DOHH2 (cell line): Measurements from ENCODE around the gene SH3RF3.

ENCODE experiments used
- H3F3A ChIP-seq: fragments of 200-600 bp; sonication (generic), shearing (Covaris generic); 2 replicates; pipeline ENCODE4 v1.6.0; 2016; ENCODE audit warnings: antibody characterized with exemption, mild to moderate bottlenecking; ENCODE audit not compliant: control insufficient read depth, insufficient read depth
- H3K27ac ChIP-seq: fragments of 200-600 bp; sonication (generic); 2 replicates; pipeline ENCODE4 v1.5.1; 2014; ENCODE audit warnings: low read depth, mild to moderate bottlenecking, low read length, moderate library complexity
- H3K27me3 ChIP-seq: fragments of 200-600 bp; sonication (generic); 2 replicates; pipeline ENCODE4 v1.6.1; 2014; ENCODE audit warnings: mild to moderate bottlenecking, low read length, mixed read lengths; ENCODE audit not compliant: control insufficient read depth
- H3K36me3 ChIP-seq: fragments of 200-600 bp; sonication (generic); 2 replicates; pipeline ENCODE4 v1.6.1; 2014; ENCODE audit warnings: mild to moderate bottlenecking, low read length, moderate library complexity, mixed read lengths; ENCODE audit not compliant: control insufficient read depth
- H3K4me1 ChIP-seq: fragments of 200-600 bp; sonication (generic); 2 replicates; pipeline ENCODE4 v1.6.1; 2014; ENCODE audit warnings: mild to moderate bottlenecking, low read length, mixed read lengths; ENCODE audit not compliant: control insufficient read depth
- H3K4me2 ChIP-seq: fragments of 200-600 bp; sonication (generic); 2 replicates; pipeline ENCODE4 v1.6.0; 2014; ENCODE audit warnings: mild to moderate bottlenecking, low read length, moderate library complexity
- H3K4me3 ChIP-seq: fragments of 200-600 bp; sonication (generic); 2 replicates; pipeline ENCODE4 v1.5.1; 2014; ENCODE audit warnings: mild to moderate bottlenecking, low read length, mixed read lengths
- H3K79me2 ChIP-seq: fragments of 200-600 bp; sonication (generic); 2 replicates; pipeline ENCODE4 v1.6.1; 2014; ENCODE audit warnings: mild to moderate bottlenecking, low read length, mixed read lengths; ENCODE audit not compliant: control insufficient read depth
- H3K9me2 ChIP-seq: fragments of 200-600 bp; sonication (generic); replicated peaks from 2 replicates; pipeline ENCODE4 v1.6.1; 2014; ENCODE audit warnings: mild to moderate bottlenecking, low read length, mixed read lengths; ENCODE audit not compliant: control insufficient read depth
- H3K9me3 ChIP-seq: fragments of 200-600 bp; sonication (generic); 2 replicates; pipeline ENCODE4 v1.6.1; 2014; ENCODE audit warnings: antibody characterized with exemption, low read length, mixed read lengths; ENCODE audit not compliant: control insufficient read depth, insufficient read depth
- H4K20me1 ChIP-seq: fragments of 200-600 bp; sonication (generic); 2 replicates; pipeline ENCODE4 v1.6.0; 2014; ENCODE audit warnings: low read depth, mild to moderate bottlenecking, antibody characterized with exemption, low read length, moderate library complexity; ENCODE audit not compliant: control insufficient read depth, insufficient read depth
- EZH2phosphoT487 ChIP-seq: fragments of 200-600 bp; sonication (generic); IDR thresholded peaks from 2 replicates; pipeline ENCODE4 v1.6.1; 2017; ENCODE audit warnings: borderline replicate concordance, mild to moderate bottlenecking, antibody characterized with exemption, low read length, moderate library complexity, mixed read lengths
- TF ChIP-seq, protein P1 (sequence below): fragments of 200-600 bp; sonication (generic); IDR thresholded peaks from one replicate; pipeline ENCODE4 v1.5.1; 2014; ENCODE audit warnings: antibody characterized with exemption, mild to moderate bottlenecking, low read depth, low read length; ENCODE audit not compliant: poor library complexity, severe bottlenecking

SH3RF3 gene

GRCh38 chr2:109418716-109419115 is 289.7 kb downstream of the SH3RF3 start:
- H3K27me3 ChIP-seq: no peaks in the 10 kb centered on the region
- no peak for TF ChIP-seq EZH2phosphoT487
- TF ChIP-seq, protein P1, sequence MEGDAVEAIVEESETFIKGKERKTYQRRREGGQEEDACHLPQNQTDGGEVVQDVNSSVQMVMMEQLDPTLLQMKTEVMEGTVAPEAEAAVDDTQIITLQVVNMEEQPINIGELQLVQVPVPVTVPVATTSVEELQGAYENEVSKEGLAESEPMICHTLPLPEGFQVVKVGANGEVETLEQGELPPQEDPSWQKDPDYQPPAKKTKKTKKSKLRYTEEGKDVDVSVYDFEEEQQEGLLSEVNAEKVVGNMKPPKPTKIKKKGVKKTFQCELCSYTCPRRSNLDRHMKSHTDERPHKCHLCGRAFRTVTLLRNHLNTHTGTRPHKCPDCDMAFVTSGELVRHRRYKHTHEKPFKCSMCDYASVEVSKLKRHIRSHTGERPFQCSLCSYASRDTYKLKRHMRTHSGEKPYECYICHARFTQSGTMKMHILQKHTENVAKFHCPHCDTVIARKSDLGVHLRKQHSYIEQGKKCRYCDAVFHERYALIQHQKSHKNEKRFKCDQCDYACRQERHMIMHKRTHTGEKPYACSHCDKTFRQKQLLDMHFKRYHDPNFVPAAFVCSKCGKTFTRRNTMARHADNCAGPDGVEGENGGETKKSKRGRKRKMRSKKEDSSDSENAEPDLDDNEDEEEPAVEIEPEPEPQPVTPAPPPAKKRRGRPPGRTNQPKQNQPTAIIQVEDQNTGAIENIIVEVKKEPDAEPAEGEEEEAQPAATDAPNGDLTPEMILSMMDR: no peak
- H3K9me3 ChIP-seq: no peaks in the 10 kb centered on the region
- H3F3A ChIP-seq: no peaks in the 10 kb centered on the region
- no peak overlapping the region for H3K4me3 ChIP-seq
- no peak overlapping the region for H3K27ac ChIP-seq
- H4K20me1 ChIP-seq: no peaks in the 10 kb centered on the region
- no peaks in the 10 kb centered on the region for H3K9me2 ChIP-seq
- H3K36me3 ChIP-seq: no peaks in the 10 kb centered on the region
- H3K4me2 ChIP-seq: no peak overlapping the region
- H3K79me2 ChIP-seq: no peaks in the 10 kb centered on the region
- no peaks in the 10 kb centered on the region for H3K4me1 ChIP-seq

DNA sequence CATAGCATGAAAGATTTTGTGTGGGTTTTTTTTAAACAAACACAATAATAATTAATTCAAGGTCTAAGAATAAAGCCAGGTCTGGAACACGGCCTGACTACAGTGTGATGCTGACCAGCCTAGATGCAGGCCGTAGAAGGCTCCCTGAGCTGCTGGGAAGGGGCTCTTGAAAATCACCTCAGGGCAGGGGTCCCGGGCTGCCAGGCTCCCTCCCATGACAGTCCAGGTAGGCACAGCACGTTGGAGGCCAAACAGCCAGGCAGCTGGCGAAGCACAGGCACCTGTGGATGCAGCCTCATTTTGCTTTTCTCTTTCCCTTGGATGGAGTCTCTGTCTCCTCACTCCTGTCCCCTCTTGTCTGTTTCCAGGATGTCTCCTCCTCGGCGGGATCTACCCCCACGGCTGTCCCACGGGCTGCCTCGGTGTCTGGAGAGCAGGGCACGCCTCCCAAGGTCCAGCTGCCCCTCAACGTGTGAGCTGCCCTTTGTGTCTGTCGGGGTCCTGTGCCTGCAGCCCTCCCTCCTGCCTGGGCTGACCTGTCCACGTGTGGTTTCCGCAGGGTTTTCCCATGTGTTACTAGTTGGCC is 290.3 kb downstream of the SH3RF3 start:
- TF ChIP-seq, protein P1: no peak
- no peak for TF ChIP-seq EZH2phosphoT487
- Histone ChIP-seq H3K27ac (no peak overlapping the region), H4K20me1 (no peaks in the 10 kb centered on the region), H3K9me3 (no peaks in the 10 kb centered on the region), H3K79me2 (no peaks in the 10 kb centered on the region), H3K4me2 (no peak overlapping the region), H3K4me1 (no peaks in the 10 kb centered on the region), H3K36me3 (no peaks in the 10 kb centered on the region), H3K9me2 (no peaks in the 10 kb centered on the region), H3K4me3 (no peak overlapping the region), H3K27me3 (no peaks in the 10 kb centered on the region), H3F3A (no peaks in the 10 kb centered on the region)

DNA sequence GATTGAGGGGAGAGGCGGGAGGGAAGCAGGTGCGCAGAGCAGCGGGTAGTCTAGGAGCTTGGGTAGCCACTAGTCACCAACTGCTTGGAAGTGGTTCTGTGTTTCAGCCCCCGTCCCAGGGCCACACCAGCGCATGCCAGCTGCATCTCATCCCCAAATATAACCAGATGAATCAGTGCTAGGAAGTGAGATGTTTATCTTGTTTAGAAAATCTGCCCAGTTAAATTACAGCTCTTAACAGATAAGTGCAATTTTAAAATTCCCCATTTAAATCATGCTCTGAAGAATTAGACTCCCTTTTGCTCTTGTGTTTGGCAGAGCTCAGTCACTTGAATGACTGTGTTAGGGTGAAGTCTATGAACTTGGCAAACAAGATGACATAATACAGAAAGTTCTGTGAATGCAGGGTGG is 291.0 kb downstream of the SH3RF3 start:
- Histone ChIP-seq H3K27me3 (no peaks in the 10 kb centered on the region), H3K4me1 (no peaks in the 10 kb centered on the region), H4K20me1 (no peaks in the 10 kb centered on the region), H3K9me3 (no peaks in the 10 kb centered on the region), H3K4me2 (no peak overlapping the region), H3K27ac (no peak overlapping the region), H3K79me2 (no peaks in the 10 kb centered on the region), H3K36me3 (no peaks in the 10 kb centered on the region), H3K4me3 (no peak overlapping the region), H3K9me2 (no peaks in the 10 kb centered on the region), H3F3A (no peaks in the 10 kb centered on the region)
- TF ChIP-seq, protein P1: no peak
- TF ChIP-seq EZH2phosphoT487: no peak
